ENCODE measurements around the gene LRRC38.
"Not testable (repeated sequence)": the region's sequence is repeated elsewhere in the genome, so short reads cannot be mapped to it uniquely, and the experiment has no call there.

LRRC38 gene

GRCh38 chr1:13451399-13451965 lies 62.3 kb downstream of the LRRC38 start:
- intact Hi-C loops (cut with DNase I; ENCODE audit: low total_unique reads): no loop called here
- no peak for DNase-seq
- no peak overlapping the region for H3K4me3 ChIP-seq

DNA sequence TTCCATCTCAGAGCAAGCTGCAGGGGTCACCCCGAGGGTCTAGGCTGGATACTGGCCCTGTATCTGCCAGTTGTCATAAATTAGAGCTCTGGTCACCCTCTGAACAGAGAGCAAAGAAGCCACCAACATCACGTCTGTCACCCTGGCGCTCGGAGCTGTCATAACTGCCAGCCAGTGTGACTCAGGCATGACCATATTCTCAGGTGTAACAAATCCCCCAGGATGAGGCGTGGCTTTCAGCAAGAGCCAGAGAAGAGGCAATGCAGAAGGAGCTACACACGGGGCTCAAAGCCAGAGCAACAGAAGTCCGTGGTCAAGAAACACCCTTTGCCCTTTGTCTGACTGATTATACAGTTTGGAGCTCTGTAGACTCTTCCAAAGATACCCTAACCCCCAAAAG lies 63.6 kb downstream of the LRRC38 start:
- Histone ChIP-seq H3K27me3 (peaks cover 0 to 7% of the 10 kb centered on the region in 2 donors), H3K36me3 (no peaks in the 10 kb centered on the region), H3K4me1 (no peaks in the 10 kb centered on the region), H3K9me3 (peaks cover 0 to 7% (median 0%) of the 10 kb centered on the region in 3 donors), H3K27ac (no peak overlapping the region), H3K4me3 (no peak overlapping the region)
- TF ChIP-seq, protein P1, sequence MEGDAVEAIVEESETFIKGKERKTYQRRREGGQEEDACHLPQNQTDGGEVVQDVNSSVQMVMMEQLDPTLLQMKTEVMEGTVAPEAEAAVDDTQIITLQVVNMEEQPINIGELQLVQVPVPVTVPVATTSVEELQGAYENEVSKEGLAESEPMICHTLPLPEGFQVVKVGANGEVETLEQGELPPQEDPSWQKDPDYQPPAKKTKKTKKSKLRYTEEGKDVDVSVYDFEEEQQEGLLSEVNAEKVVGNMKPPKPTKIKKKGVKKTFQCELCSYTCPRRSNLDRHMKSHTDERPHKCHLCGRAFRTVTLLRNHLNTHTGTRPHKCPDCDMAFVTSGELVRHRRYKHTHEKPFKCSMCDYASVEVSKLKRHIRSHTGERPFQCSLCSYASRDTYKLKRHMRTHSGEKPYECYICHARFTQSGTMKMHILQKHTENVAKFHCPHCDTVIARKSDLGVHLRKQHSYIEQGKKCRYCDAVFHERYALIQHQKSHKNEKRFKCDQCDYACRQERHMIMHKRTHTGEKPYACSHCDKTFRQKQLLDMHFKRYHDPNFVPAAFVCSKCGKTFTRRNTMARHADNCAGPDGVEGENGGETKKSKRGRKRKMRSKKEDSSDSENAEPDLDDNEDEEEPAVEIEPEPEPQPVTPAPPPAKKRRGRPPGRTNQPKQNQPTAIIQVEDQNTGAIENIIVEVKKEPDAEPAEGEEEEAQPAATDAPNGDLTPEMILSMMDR (IDR thresholded peaks at IDR 0.05): no peak
- intact Hi-C loops (cut with DNase I; ENCODE audit: low total_unique reads): no loop called here
- DNase-seq: no peak

More at GRCh38 chr1:13451399-13451965, 62.3 kb downstream of the LRRC38 start:
- H3K27ac ChIP-seq: no peak overlapping the region
- no peaks in the 10 kb centered on the region for H3K4me1 ChIP-seq
- TF ChIP-seq, protein P1 (IDR thresholded peaks at IDR 0.05): no peak
- H3K27me3 ChIP-seq: peaks cover 0 to 17% of the 10 kb centered on the region in 2 donors
- no peaks in the 10 kb centered on the region for H3K36me3 ChIP-seq
- H3K9me3 ChIP-seq: peaks cover 0 to 2% (median 0%) of the 10 kb centered on the region in 3 donors

- intact Hi-C loops (cut with DNase I; ENCODE audit: low total_unique reads): no loop called here
These were observed 70.3 kb downstream of the LRRC38 start for GRCh38 chr1:13443335-13443979.

DNA sequence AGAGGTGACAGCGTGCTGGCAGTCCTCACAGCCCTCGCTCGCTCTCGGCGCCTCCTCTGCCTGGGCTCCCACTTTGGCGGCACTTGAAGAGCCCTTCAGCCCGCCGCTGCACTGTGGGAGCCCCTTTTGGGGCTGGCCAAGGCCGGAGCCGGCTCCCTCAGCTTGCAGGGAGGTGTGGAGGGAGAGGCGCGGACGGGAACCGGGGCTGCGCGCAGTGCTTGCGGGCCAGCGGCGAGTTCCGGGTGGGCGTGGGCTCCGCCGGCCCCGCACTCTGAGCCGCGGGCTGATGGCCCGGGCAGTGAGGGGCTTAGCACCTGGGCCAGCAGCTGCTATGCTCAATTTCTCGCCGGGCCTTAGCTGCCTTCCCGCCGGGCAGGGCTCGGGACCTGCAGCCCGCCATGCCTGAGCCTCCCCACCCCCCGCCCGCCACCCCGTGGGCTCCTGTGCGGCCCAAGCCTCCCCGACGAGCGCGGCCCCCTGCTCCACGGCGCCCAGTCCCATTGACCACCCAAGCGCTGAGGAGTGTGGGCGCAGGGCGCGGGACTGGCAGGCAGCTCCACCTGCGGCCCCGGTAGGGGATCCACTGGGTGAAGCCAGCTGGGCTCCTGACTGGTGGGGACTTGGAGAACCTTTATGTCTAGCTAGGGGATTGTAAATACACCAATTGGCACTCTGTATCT lies 74.6 kb downstream of the LRRC38 start:
- H3K36me3 ChIP-seq; intact Hi-C loops (cut with DNase I; ENCODE audit: low total_unique reads); H3K27ac ChIP-seq; H3K9me3 ChIP-seq; DNase-seq; H3K4me3 ChIP-seq; H3K4me1 ChIP-seq: not testable (repeated sequence)
- peaks cover 0 to 12% of the 10 kb centered on the region in 2 donors for H3K27me3 ChIP-seq

More at GRCh38 chr1:13443335-13443979, 70.3 kb downstream of the LRRC38 start:
- H3K36me3 ChIP-seq: no peaks in the 10 kb centered on the region
- H3K4me1 ChIP-seq: no peaks in the 10 kb centered on the region
- DNase-seq: no peak
- peaks cover 0 to 7% (median 0%) of the 10 kb centered on the region in 3 donors for H3K9me3 ChIP-seq
- H3K4me3 ChIP-seq: no peak overlapping the region
- TF ChIP-seq, protein P1 (IDR thresholded peaks at IDR 0.05): no peak
- H3K27me3 ChIP-seq: no peaks in the 10 kb centered on the region
- H3K27ac ChIP-seq: no peak overlapping the region

GRCh38 chr1:13435458-13435857 lies 78.3 kb downstream of the LRRC38 start:
- H3K4me3 ChIP-seq: no peak overlapping the region
- peaks cover 0 to 7% (median 0%) of the 10 kb centered on the region in 3 donors for H3K9me3 ChIP-seq
- no peak for DNase-seq
- H3K4me1 ChIP-seq: no peaks in the 10 kb centered on the region
- no peaks in the 10 kb centered on the region for H3K36me3 ChIP-seq
- H3K27ac ChIP-seq: no peak overlapping the region
- peaks cover 0 to 24% of the 10 kb centered on the region in 2 donors for H3K27me3 ChIP-seq
- TF ChIP-seq, protein P1 (IDR thresholded peaks at IDR 0.05): no peak
- intact Hi-C loops (cut with DNase I; ENCODE audit: low total_unique reads): no loop called here

DNA sequence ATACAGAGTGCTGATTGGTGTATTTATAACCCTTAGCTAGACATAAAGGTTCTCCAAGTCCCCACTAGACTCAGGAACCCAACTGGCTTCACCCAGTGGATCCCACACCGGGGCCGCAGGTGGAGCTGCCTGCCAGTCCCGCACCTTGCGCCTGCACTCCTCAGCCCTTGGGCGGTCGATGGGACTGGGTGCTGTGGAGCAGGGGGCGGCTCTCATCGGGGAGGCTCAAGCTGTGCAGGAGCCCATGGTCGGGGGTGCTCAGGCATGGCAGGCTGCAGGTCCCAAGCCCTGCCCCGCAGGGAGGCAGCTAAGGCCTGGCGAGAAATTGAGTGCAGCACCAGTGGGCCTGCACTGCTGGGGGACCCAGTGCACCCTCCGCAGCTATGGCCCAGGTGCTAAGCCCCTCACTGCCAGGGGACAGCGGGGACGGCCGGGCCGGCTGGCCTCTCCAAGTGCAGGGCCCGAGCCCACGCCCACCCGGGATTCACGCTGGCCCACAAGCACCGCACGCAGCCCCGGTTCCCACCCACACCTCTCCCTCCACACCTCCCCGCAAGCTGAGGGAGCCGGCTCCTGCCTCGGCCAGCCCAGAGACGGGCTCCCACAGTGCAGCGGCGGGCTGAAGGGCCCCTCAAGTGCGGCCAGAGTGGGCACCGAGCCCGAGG lies 80.0 kb downstream of the LRRC38 start:
- H3K36me3 ChIP-seq; H3K27ac ChIP-seq; intact Hi-C loops (cut with DNase I; ENCODE audit: low total_unique reads); H3K9me3 ChIP-seq; DNase-seq; H3K4me1 ChIP-seq; H3K4me3 ChIP-seq: not testable (repeated sequence)
- H3K27me3 ChIP-seq: peaks cover 0 to 28% of the 10 kb centered on the region in 2 donors
